ENCODE results near the gene CDC14B.
A peak's percentile ranks its signal among the peaks of the same experiment; 100 is the strongest.
"Not testable (repeated sequence)": the region's sequence is repeated elsewhere in the genome, so short reads cannot be mapped to it uniquely, and the experiment has no call there.

Gene CDC14B

GRCh38 chr9:96619491-96620180, at the start of gene CDC14B:
Gene CDC14B (minus strand): TSS chr9:96619843. CDS start chr9:96619378, 465 bp downstream.
- DNase-seq, result peak; percentile 60

- DNase-seq, result no peak
Measured at GRCh38 chr9:96668868-96669534, 49.4 kb upstream of the CDC14B start.

- DNase-seq, result no peak
Measured at GRCh38 chr9:96667363-96667728, 47.7 kb upstream of the CDC14B start.

GRCh38 chr9:96666653-96667362, 47.2 kb upstream of the CDC14B start:
- not testable (repeated sequence) for DNase-seq

GRCh38 chr9:96665789-96666188, 46.1 kb upstream of the CDC14B start:
- no peak for DNase-seq

- no peak for DNase-seq
Measured at GRCh38 chr9:96663506-96664120, 44.0 kb upstream of the CDC14B start.

- DNase-seq, result no peak
Measured at GRCh38 chr9:96661711-96662110, 42.1 kb upstream of the CDC14B start.

GRCh38 chr9:96660692-96661248, 41.1 kb upstream of the CDC14B start:
- no peak for DNase-seq

GRCh38 chr9:96655198-96655851, 35.7 kb upstream of the CDC14B start, which contains the start of gene PRXL2C:
Gene PRXL2C (minus strand): TSS chr9:96655317. CDS start chr9:96655281, 36 bp downstream.
- DNase-seq, result peak; percentile 84

GRCh38 chr9:96654450-96655197, 35.0 kb upstream of the CDC14B start:
- DNase-seq, result peak; percentile 60

GRCh38 chr9:96651626-96652025, 32.0 kb upstream of the CDC14B start:
- DNase-seq, result no peak

GRCh38 chr9:96649620-96650324, 30.1 kb upstream of the CDC14B start:
- DNase-seq, result no peak

GRCh38 chr9:96646081-96646991, 26.7 kb upstream of the CDC14B start:
- no peak for DNase-seq

GRCh38 chr9:96644137-96644536, 24.5 kb upstream of the CDC14B start:
- no peak for DNase-seq

- no peak for DNase-seq
Measured at GRCh38 chr9:96641514-96641913, 21.9 kb upstream of the CDC14B start.

GRCh38 chr9:96638606-96639364, 19.1 kb upstream of the CDC14B start:
- no peak for DNase-seq

GRCh38 chr9:96636368-96636767, 16.7 kb upstream of the CDC14B start:
- DNase-seq, result no peak

GRCh38 chr9:96633579-96633978, 13.9 kb upstream of the CDC14B start:
- not testable (repeated sequence) for DNase-seq

- no peak for DNase-seq
Measured at GRCh38 chr9:96626912-96627311, 7.3 kb upstream of the CDC14B start.
